SU-DHL-6 (cell line): ENCODE data around the gene NCOR2.

Experiments
- H2AFZ ChIP-seq: fragments of 200-600 bp; sonication (generic); 2 replicates; pipeline ENCODE4 v1.6.1; 2014; ENCODE audit warnings: low read depth, mild to moderate bottlenecking, moderate library complexity, mixed read lengths, antibody characterized with exemption, low read length; ENCODE audit not compliant: severe bottlenecking
- H3F3A ChIP-seq: fragments of 200-600 bp; shearing (Covaris generic); 2 replicates; pipeline ENCODE4 v1.6.0; 2016; ENCODE audit warnings: antibody characterized with exemption, mild to moderate bottlenecking; ENCODE audit not compliant: insufficient read depth
- H3K27ac ChIP-seq: fragments of 200-600 bp; sonication (generic); 2 replicates; pipeline ENCODE4 v1.5.1; 2016; ENCODE audit warnings: low read depth, mild to moderate bottlenecking, low read length, moderate library complexity, mixed read lengths
- H3K27me3 ChIP-seq: fragments of 200-600 bp; sonication (generic), shearing (Covaris generic); 2 replicates; pipeline ENCODE4 v1.6.0; 2014; ENCODE audit warnings: mild to moderate bottlenecking, low read length
- H3K36me3 ChIP-seq: fragments of 200-600 bp; sonication (generic); 2 replicates; pipeline ENCODE4 v1.6.1; 2014; ENCODE audit warnings: mild to moderate bottlenecking, low read length, mixed read lengths
- H3K4me2 ChIP-seq: fragments of 300-600, 200-600 bp; shearing (Covaris generic), sonication (generic); 2 replicates; pipeline ENCODE4 v1.6.0; 2014; ENCODE audit warnings: low read length, low read depth, mild to moderate bottlenecking; ENCODE audit not compliant: poor library complexity, severe bottlenecking
- H3K4me3 ChIP-seq: fragments of 200-600 bp; sonication (generic); 2 replicates; pipeline ENCODE4 v1.5.1; 2014; ENCODE audit warnings: antibody characterized with exemption, low read length, mild to moderate bottlenecking, mixed read lengths; ENCODE audit not compliant: insufficient read depth, poor library complexity, severe bottlenecking
- H3K79me2 ChIP-seq: fragments of 200-600 bp; sonication (generic); 2 replicates; pipeline ENCODE4 v1.6.1; 2014; ENCODE audit warnings: mild to moderate bottlenecking, low read length, moderate library complexity; ENCODE audit not compliant: insufficient read depth
- H3K9ac ChIP-seq: fragments of 200-600 bp; sonication (generic); 2 replicates; pipeline ENCODE4 v1.7.0; 2014; ENCODE audit warnings: mild to moderate bottlenecking, low read length
- H3K9me2 ChIP-seq: fragments of 200-600 bp; sonication (generic); replicated peaks from 2 replicates; pipeline ENCODE4 v1.6.1; 2014; ENCODE audit warnings: low read length; ENCODE audit not compliant: insufficient read depth
- H3K9me3 ChIP-seq: fragments of 200-600 bp; sonication (generic); 2 replicates; pipeline ENCODE4 v1.6.1; 2014; ENCODE audit warnings: low read length, mixed read lengths; ENCODE audit not compliant: insufficient read depth
- H4K20me1 ChIP-seq: fragments of 200-600 bp; sonication (generic); 2 replicates; pipeline ENCODE4 v1.6.1; 2014; ENCODE audit warnings: low read depth, mild to moderate bottlenecking, antibody characterized with exemption, low read length, moderate library complexity, mixed read lengths
- EZH2phosphoT487 ChIP-seq: fragments of 200-600 bp; sonication (generic), shearing (Covaris generic); conservative IDR thresholded peaks from 2 replicates; pipeline ENCODE4 v1.6.1; 2018; ENCODE audit warnings: mild to moderate bottlenecking, antibody characterized with exemption, low read length, moderate library complexity, mixed read lengths
- TF ChIP-seq, protein P1 (sequence below): fragments of 200-600 bp; sonication (generic); IDR thresholded peaks from one replicate; pipeline ENCODE4 v1.5.1; 2017; ENCODE audit warnings: antibody characterized with exemption, mild to moderate bottlenecking, low read length, moderate library complexity; ENCODE audit not compliant: insufficient read depth, poor library complexity, severe bottlenecking

The NCOR2 gene

DNA sequence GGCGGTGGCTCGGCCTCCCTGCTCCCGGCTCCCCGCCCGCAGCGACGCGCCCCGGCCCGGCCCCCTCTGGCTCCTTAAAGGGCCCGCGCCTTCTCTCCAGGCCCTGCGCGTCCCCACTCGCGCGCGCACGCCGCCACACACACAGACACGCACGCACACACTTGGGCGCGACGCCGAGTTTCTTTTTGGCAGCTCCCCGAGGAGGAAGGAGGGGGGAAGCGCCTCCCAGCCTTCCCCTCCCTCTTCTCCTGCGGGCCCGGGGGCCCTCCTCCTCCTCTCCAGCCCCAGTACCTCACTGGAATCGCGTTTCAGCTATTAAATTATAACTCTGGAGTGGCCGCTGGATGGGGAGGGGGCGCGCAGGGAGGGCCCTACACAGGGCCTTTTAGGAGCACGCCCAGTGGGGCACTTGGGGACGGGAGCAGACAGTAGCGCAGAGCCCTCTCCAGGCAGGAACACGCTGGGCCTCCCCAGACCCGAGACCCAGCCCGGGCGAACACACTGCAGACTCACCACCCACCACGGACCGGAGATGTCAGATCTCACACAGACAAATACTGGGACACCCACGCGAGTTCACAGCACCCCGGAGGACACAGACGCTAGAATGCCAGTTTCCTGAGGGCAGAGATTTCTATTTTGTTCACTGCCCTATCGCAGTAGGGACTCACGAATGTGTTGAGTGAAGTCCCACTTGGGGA, 411 bp upstream of the NCOR2 start:
- TF ChIP-seq EZH2phosphoT487 = no peak
- TF ChIP-seq, protein P1, sequence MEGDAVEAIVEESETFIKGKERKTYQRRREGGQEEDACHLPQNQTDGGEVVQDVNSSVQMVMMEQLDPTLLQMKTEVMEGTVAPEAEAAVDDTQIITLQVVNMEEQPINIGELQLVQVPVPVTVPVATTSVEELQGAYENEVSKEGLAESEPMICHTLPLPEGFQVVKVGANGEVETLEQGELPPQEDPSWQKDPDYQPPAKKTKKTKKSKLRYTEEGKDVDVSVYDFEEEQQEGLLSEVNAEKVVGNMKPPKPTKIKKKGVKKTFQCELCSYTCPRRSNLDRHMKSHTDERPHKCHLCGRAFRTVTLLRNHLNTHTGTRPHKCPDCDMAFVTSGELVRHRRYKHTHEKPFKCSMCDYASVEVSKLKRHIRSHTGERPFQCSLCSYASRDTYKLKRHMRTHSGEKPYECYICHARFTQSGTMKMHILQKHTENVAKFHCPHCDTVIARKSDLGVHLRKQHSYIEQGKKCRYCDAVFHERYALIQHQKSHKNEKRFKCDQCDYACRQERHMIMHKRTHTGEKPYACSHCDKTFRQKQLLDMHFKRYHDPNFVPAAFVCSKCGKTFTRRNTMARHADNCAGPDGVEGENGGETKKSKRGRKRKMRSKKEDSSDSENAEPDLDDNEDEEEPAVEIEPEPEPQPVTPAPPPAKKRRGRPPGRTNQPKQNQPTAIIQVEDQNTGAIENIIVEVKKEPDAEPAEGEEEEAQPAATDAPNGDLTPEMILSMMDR = no peak
- H2AFZ ChIP-seq = peak overlapping the region; percentile 87
- no peaks in the 10 kb centered on the region for H3K27me3 ChIP-seq
- H3F3A ChIP-seq = no peaks in the 10 kb centered on the region
- H3K9ac ChIP-seq = peak overlapping the region; percentile 56; the same call in 1 of the 2 replicates
- H3K9me2 ChIP-seq = no peaks in the 10 kb centered on the region
- no peaks in the 10 kb centered on the region for H3K36me3 ChIP-seq
- peak overlapping the region; percentile 80 for H3K4me2 ChIP-seq
- H4K20me1 ChIP-seq = 0 out of 2 replicates have a peak, but pooled peaks cover 13% of the 10 kb centered on the region
- no peaks in the 10 kb centered on the region for H3K9me3 ChIP-seq
- H3K4me3 ChIP-seq = peak overlapping the region; percentile 64
- peaks cover 39% of the 10 kb centered on the region for H3K79me2 ChIP-seq
- no peak overlapping the region for H3K27ac ChIP-seq

DNA sequence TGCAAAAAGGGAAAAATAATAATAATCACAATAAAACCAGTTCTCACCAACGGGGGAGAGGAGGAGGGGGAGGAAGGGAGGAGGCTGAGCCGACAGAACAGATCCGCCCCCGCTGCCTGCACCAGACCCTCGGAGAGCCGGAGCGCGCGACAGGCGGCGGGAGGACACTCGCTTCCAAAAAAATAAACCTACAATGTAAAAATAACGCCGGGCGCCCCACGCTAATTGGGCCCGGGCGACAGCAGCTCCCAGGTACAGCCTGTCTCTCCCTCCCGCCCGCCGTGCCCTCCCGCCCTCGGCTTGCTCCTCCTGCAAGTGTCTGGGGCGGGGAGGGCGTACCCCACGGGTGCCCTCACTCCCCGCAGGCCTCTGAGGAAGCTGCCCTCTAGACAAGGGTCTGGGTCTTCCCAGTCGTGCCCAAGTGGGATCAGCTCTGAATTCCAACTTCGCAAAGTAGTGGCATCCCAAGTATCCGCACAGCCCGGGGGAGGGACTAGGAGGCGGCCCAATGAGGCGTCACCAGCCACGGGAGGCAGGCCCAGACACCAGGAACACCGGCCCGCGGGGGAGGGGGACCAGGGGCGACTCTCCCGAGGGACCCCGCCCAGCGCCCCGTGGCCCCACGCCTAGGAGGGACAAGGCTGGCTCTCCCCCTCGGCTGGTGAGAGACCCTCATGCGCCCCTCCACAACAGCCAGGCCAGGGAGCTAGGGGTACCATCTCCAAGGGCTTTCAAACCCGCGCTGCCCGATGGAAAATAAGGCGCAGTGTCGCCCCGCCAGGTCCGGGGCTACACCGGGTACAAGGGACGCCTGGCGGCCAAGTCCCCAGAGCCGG, 1.0 kb downstream of the NCOR2 start:
- Histone ChIP-seq H4K20me1 (0 out of 2 replicates have a peak, but pooled peaks cover 13% of the 10 kb centered on the region), H3K9me3 (no peaks in the 10 kb centered on the region), H3K27ac (peak overlapping the region; percentile 65), H3K79me2 (peaks cover 53% of the 10 kb centered on the region), H3K9me2 (no peaks in the 10 kb centered on the region), H2AFZ (peak overlapping the region; percentile 61), H3F3A (no peaks in the 10 kb centered on the region), H3K4me2 (peak overlapping the region; percentile 71), H3K4me3 (peak overlapping the region; percentile 66), H3K9ac (peak overlapping the region; percentile 86), H3K27me3 (no peaks in the 10 kb centered on the region), H3K36me3 (no peaks in the 10 kb centered on the region)
- TF ChIP-seq, protein P1 = no peak
- no peak for TF ChIP-seq EZH2phosphoT487

DNA sequence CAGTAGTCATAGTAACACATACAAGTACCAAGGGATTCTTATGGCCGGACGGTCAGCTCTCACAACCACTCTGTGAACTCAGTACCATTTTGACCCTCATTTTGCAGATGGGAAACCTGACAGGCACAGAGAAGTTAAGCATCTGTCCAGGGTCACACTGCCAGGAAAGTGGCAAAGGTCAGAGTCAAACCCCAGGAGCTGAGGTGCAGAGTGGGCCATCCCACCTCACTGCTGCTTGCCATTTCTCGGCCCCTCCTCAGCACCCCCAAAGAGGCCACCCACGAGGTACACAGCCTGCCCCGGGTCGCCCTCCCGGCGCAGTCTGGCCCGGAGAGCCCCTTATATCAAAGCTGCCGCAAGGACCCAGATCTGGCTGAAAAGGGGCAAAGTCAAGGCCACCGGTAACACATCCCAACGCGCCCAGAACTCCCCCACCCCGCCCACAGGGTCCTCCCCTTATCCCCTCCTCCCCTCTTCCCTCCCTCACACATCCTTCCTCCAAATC, 1.7 kb downstream of the NCOR2 start:
- no peak overlapping the region for H3K27ac ChIP-seq
- H3K4me2 ChIP-seq = peak overlapping the region; percentile 71
- peaks cover 60% of the 10 kb centered on the region for H3K79me2 ChIP-seq
- peak overlapping the region; percentile 66 for H3K4me3 ChIP-seq
- H2AFZ ChIP-seq = no peak overlapping the region
- H3F3A ChIP-seq = no peaks in the 10 kb centered on the region
- H4K20me1 ChIP-seq = 0 out of 2 replicates have a peak, but pooled peaks cover 13% of the 10 kb centered on the region
- H3K27me3 ChIP-seq = no peaks in the 10 kb centered on the region
- peak overlapping the region; percentile 86 for H3K9ac ChIP-seq
- H3K9me3 ChIP-seq = no peaks in the 10 kb centered on the region
- no peaks in the 10 kb centered on the region for H3K36me3 ChIP-seq
- no peaks in the 10 kb centered on the region for H3K9me2 ChIP-seq
- no peak for TF ChIP-seq EZH2phosphoT487
- TF ChIP-seq, protein P1 = no peak
